HG02870 (cell line): ENCODE measurements around the gene NOL4.

ENCODE experiments used
- ATAC-seq: cut with Tn5 transposase; IDR thresholded peaks from one replicate; pipeline ENCODE4 v1.9.1; 2021; ENCODE audit warnings: mild to moderate bottlenecking, moderate library complexity; ENCODE audit not compliant: unreplicated experiment

Gene NOL4

GRCh38 chr18:34196256-34196655 lies 28.5 kb downstream of the NOL4 start:
- ATAC-seq: no peak

- no peak for ATAC-seq
Observed at GRCh38 chr18:34194239-34194638, 30.5 kb downstream of the NOL4 start.

GRCh38 chr18:34189656-34190435 lies 34.9 kb downstream of the NOL4 start:
- ATAC-seq: no peak
